CD4-positive, alpha-beta T cell (primary cell): ENCODE data around the gene MAP3K21. TPM values are rescaled to one million over a fixed set of nuclear protein-coding genes. Genes with fewer than 3 reads are reported as not detected.

ENCODE experiments used
- ATAC-seq: fragments of 200-7000 bp; cut with Tn5 transposase; one replicate; pipeline ENCODE4 v1.10.0; 2022; ENCODE audit warnings: mild to moderate bottlenecking; ENCODE audit not compliant: poor library complexity
- CTCF ChIA-PET: fragments of 350-600 bp; sonication (Branson Sonifier 250); formaldehyde crosslinking; loops from one replicate; lab custom pipeline; 2021; ENCODE audit warnings: antibody characterized with exemption, inconsistent platforms; lab: Charles Lee
- POLR2A ChIA-PET: fragments of 350-600 bp; sonication (Branson Sonifier 250); formaldehyde crosslinking; loops from one replicate; lab custom pipeline; 2021; ENCODE audit warnings: antibody characterized with exemption, inconsistent platforms; lab: Charles Lee
- DNase-seq, 14 experiments: peaks; one replicate each; pipeline ENCODE4 v3.0.0-alpha.2; 2013 to 2020; ENCODE audit warnings: mixed read lengths in 2 of 14
- H3K27ac ChIP-seq, 2 donors: one replicate each; pipeline versions ENCODE4 v1.5.1 to v1.7.0; 2013; ENCODE audit warnings: low read length in 2 of 2, low read depth in 1 of 2, mild to moderate bottlenecking in 1 of 2
- H3K27me3 ChIP-seq, 2 experiments: 1 replicate in 1 of 2; 2 replicates in 1 of 2; pipeline versions ENCODE4 v1.6.1 to v1.7.0; 2013; ENCODE audit warnings: low read length in 2 of 2, control low read depth in 1 of 2, mild to moderate bottlenecking in 1 of 2, moderate library complexity in 1 of 2; ENCODE audit not compliant: insufficient read depth in 2 of 2, control insufficient read depth in 1 of 2
- H3K36me3 ChIP-seq: one replicate; pipeline ENCODE4 v1.6.1; 2013; ENCODE audit warnings: low read length, control low read depth; ENCODE audit not compliant: insufficient read depth
- H3K4me1 ChIP-seq: one replicate; pipeline ENCODE4 v1.6.1; 2013; ENCODE audit warnings: low read length, control low read depth; ENCODE audit not compliant: insufficient read depth
- H3K4me3 ChIP-seq: one replicate; pipeline ENCODE4 v1.5.1; 2013; ENCODE audit warnings: mild to moderate bottlenecking, low read length, moderate library complexity
- H3K9me3 ChIP-seq, 2 experiments: 1 replicate in 1 of 2; 2 replicates in 1 of 2; pipeline versions ENCODE4 v1.6.1 to v1.7.0; 2013; ENCODE audit warnings: low read length in 2 of 2, mild to moderate bottlenecking in 2 of 2, control low read depth in 1 of 2, moderate library complexity in 1 of 2; ENCODE audit not compliant: control insufficient read depth in 1 of 2, insufficient read depth in 1 of 2
- H3K27ac Mint-ChIP-seq: one replicate; pipeline ENCODE4 v1.8.0; 2020; ENCODE audit warnings: mixed read lengths
- H3K27me3 Mint-ChIP-seq: one replicate; pipeline ENCODE4 v1.8.0; 2021; ENCODE audit warnings: mixed read lengths
- H3K36me3 Mint-ChIP-seq: one replicate; pipeline ENCODE4 v1.8.0; 2021; ENCODE audit warnings: low read depth, mixed read lengths
- H3K4me1 Mint-ChIP-seq: one replicate; pipeline ENCODE4 v1.8.0; 2021; ENCODE audit warnings: low read depth, mixed read lengths
- H3K4me3 Mint-ChIP-seq: one replicate; pipeline ENCODE4 v1.8.0; 2020; ENCODE audit warnings: mild to moderate bottlenecking, mixed read lengths
- H3K9me3 Mint-ChIP-seq: one replicate; pipeline ENCODE4 v1.8.0; 2020; ENCODE audit warnings: mixed read lengths
- CTCF ChIP-seq: fragments of 200-600 bp; IDR thresholded peaks from one replicate; pipeline ENCODE4 v1.8.0; 2022; ENCODE audit warnings: antibody characterized with exemption, mild to moderate bottlenecking
- intact Hi-C, 2 experiments: fragments of 100-400 bp; cut with DNase I in 1 of 2; cut with micrococcal nuclease in 1 of 2; formaldehyde crosslinking; loops; one replicate each; pipeline versions ENCODE4 v1.15.1 to v1.9.0; 2023 to 2025; cut with DNase I, micrococcal nuclease
- total RNA-seq, 174 experiments: library from RNA in 2 of 174; stranded (reverse) in 2 of 174; gene quantifications; one replicate each; pipeline ENCODE4 v1.2.3 and lab custom pipeline; 2021 to 2026

MAP3K21 gene
- total RNA-seq, 2 experiments from 2014 or later: 0.95 to 0.99 TPM

DNA sequence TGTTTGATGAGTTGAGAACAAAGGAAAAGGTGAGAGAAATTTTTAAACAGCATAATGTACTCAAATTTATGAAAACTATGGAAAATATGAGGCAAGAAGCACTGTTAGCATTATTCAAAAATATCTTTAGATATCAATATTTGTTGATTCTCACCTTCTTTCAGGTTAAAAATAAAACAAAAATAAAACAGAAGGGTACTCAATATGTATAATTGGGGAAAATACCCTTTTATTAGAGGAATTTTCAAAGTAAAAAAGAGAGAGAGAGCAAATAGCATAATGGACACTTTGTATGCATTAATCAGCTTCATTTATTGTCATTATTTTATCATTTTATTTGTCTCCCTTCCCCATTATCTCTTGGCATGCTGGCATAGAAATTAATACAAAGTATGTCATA, 27.5 kb downstream of the MAP3K21 start:
- Mint-ChIP-seq H3K27me3 (no peaks in the 10 kb centered on the region), H3K9me3 (no peaks in the 10 kb centered on the region), H3K4me1 (no peaks in the 10 kb centered on the region), H3K36me3 (no peaks in the 10 kb centered on the region), H3K27ac (no peak overlapping the region), H3K4me3 (no peak overlapping the region)
- Histone ChIP-seq H3K27me3 (no peaks in the 10 kb centered on the region), H3K4me3 (no peak overlapping the region), H3K9me3 (no peaks in the 10 kb centered on the region), H3K36me3 (no peaks in the 10 kb centered on the region), H3K4me1 (peaks cover 2% of the 10 kb centered on the region), H3K27ac (no peak overlapping the region)
- ATAC-seq: no peak
- no peak for DNase-seq
- TF ChIP-seq CTCF: no peak
- POLR2A ChIA-PET: no interaction called here
- CTCF ChIA-PET: no interaction called here
- intact Hi-C loops: no loop called here

GRCh38 chr1:233355841-233356704, 28.5 kb downstream of the MAP3K21 start:
- H3K36me3 ChIP-seq: no peaks in the 10 kb centered on the region
- Mint-ChIP-seq H3K36me3 (no peaks in the 10 kb centered on the region), H3K4me1 (no peaks in the 10 kb centered on the region), H3K27me3 (no peaks in the 10 kb centered on the region), H3K9me3 (no peaks in the 10 kb centered on the region), H3K27ac (no peak overlapping the region), H3K4me3 (no peak overlapping the region)
- intact Hi-C loops: no loop called here
- H3K4me1 ChIP-seq: peaks cover 2% of the 10 kb centered on the region
- no peak for ATAC-seq
- peak in 4 of 14 experiments; percentile 15 to 36 (median 26) for DNase-seq
- H3K27ac ChIP-seq: no peak overlapping the region
- ChIA-PET CTCF (no interaction called here), POLR2A (no interaction called here)
- H3K9me3 ChIP-seq: no peaks in the 10 kb centered on the region
- no peaks in the 10 kb centered on the region for H3K27me3 ChIP-seq
- no peak overlapping the region for H3K4me3 ChIP-seq
- TF ChIP-seq CTCF: no peak

GRCh38 chr1:233356705-233356987, 29.1 kb downstream of the MAP3K21 start:
- H3K36me3 Mint-ChIP-seq: no peaks in the 10 kb centered on the region
- no peak overlapping the region for H3K4me3 ChIP-seq
- no peaks in the 10 kb centered on the region for H3K9me3 ChIP-seq
- no peak overlapping the region for H3K4me3 Mint-ChIP-seq
- POLR2A ChIA-PET: no interaction called here
- CTCF ChIA-PET: no interaction called here
- ATAC-seq (no peak), DNase-seq (no peak)
- no peak overlapping the region for H3K27ac Mint-ChIP-seq
- TF ChIP-seq CTCF: no peak
- no peaks in the 10 kb centered on the region for H3K4me1 Mint-ChIP-seq
- no peaks in the 10 kb centered on the region for H3K27me3 Mint-ChIP-seq
- H3K27ac ChIP-seq: no peak overlapping the region
- intact Hi-C loops: no loop called here
- peaks cover 2% of the 10 kb centered on the region for H3K4me1 ChIP-seq
- H3K9me3 Mint-ChIP-seq: no peaks in the 10 kb centered on the region
- no peaks in the 10 kb centered on the region for H3K36me3 ChIP-seq
- H3K27me3 ChIP-seq: no peaks in the 10 kb centered on the region
